Stimulated activated CD4-positive, alpha-beta T cell treated with anti-CD3 and anti-CD28 coated beads, Interleukin-1b, Interleukin-23, amount 100 ng/mL, for 4 hours (primary cell): ENCODE measurements around the gene KYAT1.

ENCODE experiments used
- DNase-seq, 2 donors: peaks; one replicate each; pipeline ENCODE4 v3.0.0-alpha.2; 2020; ENCODE audit warnings: low read depth in 2 of 2

The KYAT1 gene

DNA sequence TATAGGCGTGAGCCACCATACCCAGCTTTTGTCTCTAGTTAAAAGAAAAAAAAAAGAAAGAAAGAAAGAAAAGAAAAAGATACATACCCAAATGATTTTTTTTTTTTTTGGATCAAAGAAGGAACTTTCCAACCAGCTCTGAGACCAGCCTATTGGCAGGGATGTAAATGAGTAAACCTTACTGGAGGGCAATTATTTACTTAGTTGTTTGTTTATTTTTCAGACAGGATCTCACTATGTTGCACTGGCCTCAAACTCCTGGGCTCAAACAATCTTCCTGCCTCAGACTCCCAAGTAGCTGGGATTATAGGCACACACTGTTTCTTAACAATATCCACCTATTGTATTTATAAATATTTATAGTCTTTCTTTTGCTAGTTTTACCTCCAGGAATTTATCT lies 41.2 kb downstream of the KYAT1 start:
- DNase-seq, result no peak

DNA sequence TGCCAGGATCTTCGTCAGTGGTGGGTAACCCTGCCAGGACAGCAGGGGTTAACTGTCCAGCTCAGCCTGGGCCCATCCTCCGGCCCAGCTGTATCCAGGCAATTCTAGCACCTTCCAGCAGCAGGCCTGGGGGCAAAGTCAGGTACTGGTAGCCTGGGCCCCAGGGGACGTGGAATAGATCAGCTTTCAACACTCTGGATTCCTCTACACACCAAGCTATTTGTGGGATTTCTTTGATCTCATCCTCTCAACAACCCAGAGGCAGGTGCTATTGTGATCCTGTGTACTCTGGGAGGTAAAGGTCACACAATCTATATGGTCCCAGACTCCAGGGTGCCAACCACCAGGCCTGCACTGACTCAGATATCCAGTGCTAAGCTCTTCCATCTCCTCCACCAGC lies 43.4 kb downstream of the KYAT1 start:
- no peak for DNase-seq

- DNase-seq, result no peak
Observed at GRCh38 chr9:128836509-128837145, 45.1 kb downstream of the KYAT1 start.

DNA sequence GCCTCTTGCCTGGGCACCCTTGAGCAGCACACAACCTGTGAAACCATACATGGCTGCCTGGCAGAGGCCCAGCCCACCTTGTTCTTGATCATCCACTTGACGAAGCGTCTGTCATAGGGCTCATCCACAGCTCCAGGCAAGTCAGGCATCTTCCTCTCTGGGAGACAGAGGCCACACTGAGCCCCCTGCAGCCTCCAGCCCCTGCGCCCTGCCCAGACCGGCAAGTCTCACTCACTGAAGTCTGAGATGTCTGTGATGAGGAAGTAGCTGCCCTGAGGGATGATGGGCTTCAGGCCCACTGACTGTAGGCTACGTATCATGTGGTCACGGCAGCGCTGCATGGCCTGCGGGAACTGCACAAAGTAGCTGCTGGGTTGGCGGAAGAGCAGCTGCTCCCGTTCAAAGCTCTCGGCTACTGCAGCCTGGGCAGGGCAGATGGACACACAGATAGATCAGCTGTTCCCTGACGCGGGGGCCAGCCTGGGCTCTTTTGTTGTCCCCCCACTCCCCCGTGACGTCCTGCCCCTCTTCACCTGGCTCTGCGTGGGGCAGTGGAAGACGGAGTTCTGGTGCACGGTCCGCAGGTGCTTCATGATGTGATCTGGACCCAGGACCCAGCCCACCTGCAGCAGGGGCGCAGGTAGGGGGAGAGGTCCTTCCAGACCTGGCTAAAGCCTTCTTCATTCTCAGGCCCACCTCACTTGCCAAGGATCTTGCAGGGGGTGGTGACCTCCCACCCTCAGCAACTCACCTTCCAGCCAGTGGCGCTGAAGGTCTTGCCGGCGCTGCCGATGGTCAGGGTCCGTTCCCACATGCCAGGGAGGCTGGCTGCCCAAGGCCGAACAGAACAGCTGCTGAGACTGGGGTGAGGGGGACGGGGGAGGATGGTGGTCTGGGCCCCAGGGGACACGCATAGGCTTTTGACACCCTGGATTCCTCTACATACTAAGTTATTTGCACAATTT lies 46.2 kb downstream of the KYAT1 start:
- no peak for DNase-seq

GRCh38 chr9:128833696-128834095 lies 48.1 kb downstream of the KYAT1 start:
- no peak for DNase-seq

- peak; percentile 86 to 91 for DNase-seq
Observed at GRCh38 chr9:128829477-128830251, 52.1 kb downstream of the KYAT1 start, which contains the start of gene SPOUT1. Gene SPOUT1, minus strand, starts transcription at chr9:128829794. Its CDS starts 14 bp downstream, at chr9:128829780.

- DNase-seq, result no peak
Observed at GRCh38 chr9:128828719-128829452, 52.9 kb downstream of the KYAT1 start.

DNA sequence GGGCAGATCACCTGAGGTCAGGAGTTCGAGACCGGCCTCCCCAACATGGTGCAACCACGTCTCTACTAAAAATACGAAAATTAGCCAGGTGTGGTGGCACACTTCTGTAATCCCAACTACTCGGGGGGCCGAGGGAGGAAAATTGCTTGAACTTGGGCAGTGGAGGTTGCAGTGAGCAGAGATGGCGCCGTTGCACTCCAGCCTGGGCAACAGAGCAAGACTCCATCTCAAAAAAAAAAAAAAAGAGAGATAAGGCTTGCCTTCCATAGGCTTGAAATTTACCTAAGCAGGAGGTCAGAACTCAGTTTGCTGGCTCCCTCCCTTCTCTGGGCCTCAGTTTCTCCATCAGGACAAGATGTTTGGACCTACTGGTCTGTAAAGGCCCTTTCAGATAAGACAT lies 53.5 kb downstream of the KYAT1 start:
- no peak for DNase-seq

GRCh38 chr9:128825923-128826700 lies 55.6 kb downstream of the KYAT1 start:
- no peak for DNase-seq

DNA sequence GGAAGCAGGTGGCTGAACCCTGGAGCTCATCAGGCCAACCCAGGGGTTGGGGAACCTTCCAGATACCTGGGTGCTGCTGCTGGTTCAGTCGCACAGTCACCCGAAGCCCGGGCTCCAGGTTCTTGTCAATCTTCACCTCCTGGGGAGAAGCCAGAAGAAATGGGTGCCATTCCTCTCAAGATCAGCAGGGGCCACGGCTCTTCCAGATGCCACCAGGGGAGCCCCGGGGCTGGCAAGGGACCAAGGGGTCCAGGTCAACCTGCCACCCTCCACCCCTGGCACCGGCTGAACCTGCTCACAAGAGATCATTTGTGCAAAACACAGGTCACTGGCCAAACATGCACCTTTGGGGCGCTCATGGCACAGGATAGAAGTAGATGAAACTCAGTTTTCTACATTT lies 56.8 kb downstream of the KYAT1 start:
- no peak for DNase-seq

GRCh38 chr9:128823903-128824406 lies 57.8 kb downstream of the KYAT1 start:
- no peak for DNase-seq

GRCh38 chr9:128823362-128823902 lies 58.3 kb downstream of the KYAT1 start:
- no peak for DNase-seq

- no peak for DNase-seq
Observed at GRCh38 chr9:128822407-128823042, 59.2 kb downstream of the KYAT1 start.

GRCh38 chr9:128821584-128822406 lies 60.0 kb downstream of the KYAT1 start:
- DNase-seq, result no peak

DNA sequence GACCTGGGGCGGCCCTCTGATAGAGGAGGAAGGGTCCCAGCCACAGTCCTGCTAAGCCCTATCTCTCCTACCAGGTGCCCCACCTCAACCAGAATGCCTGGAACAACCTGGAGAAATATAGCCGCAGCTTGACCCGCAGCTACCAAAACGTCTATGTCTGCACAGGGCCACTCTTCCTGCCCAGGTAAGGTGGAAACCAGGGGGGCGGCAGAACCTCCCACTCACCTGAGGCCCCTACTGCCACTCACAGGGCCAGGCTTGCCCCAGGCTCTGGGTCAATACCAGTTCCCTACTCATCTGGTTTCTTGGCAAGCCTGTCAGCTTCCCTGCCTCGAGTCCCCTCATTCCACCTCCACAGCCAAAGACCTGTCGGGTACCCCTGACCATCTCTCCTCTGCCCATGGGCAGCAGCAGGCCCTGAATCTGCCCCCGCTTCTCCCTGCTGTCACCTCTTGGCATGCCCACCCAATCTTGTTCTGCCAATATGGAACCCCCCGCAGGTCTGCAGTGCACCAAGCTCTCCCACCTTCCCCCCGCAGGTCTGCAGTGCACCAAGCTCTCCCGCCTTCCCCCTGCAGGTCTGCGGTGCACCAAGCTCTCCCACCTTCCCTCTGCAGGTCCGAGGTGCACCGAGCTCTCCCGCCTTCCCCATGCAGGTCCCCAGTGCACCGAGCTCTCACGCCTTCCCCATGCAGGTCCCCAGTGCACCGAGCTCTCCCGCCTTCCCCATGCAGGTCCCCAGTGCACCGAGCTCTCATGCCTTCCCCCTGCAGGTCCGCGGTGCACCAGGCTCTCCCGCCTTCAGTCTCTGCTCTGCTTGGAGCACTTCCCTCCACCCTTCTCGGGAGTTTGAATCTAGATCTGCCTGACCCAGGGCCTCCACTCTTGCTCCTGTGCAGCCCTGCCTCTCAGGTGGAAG lies 60.8 kb downstream of the KYAT1 start:
- DNase-seq, result no peak

GRCh38 chr9:128819716-128820664 lies 61.8 kb downstream of the KYAT1 start:
- DNase-seq, result no peak
